ENCODE results near the gene ANKRD36. TPM values are rescaled to one million over a fixed set of nuclear protein-coding genes. Genes with fewer than 3 reads are reported as not detected.
"Not testable (repeated sequence)": the region's sequence is repeated elsewhere in the genome, so short reads cannot be mapped to it uniquely, and the experiment has no call there.

The ANKRD36 gene
- total and polyA plus RNA-seq, 2 donors (not counting 1 experiment from before 2014, with no cell fraction given) = 5.4 to 76.6 TPM

- no CpG with 5 or more reads among the region's 2 CpGs for WGBS (ENCODE audit: insufficient coverage)
- not testable (repeated sequence) for H3K9me3 Mint-ChIP-seq (ENCODE audit: insufficient read depth); H3K79me2 ChIP-seq (ENCODE audit: control insufficient read depth, insufficient read depth, low read length)
These were observed 16.1 kb downstream of the ANKRD36 start for GRCh38 chr2:97129090-97129489.

GRCh38 chr2:97144016-97144415 is 31.1 kb downstream of the ANKRD36 start:
- ATAC-seq (ENCODE audit: low read depth); H3K4me2 ChIP-seq (replicated peaks; ENCODE audit: low read depth, low read length, poor library complexity, severe bottlenecking); H3K4me3 ChIP-seq (ENCODE audit: control extremely low read depth in 1 of 5, extremely low read depth in 1 of 5, insufficient read depth in 1 of 5, low read depth in 2 of 5, low read length in 4 of 5); H3K27me3 ChIP-seq (replicated peaks in 1 of 4; ENCODE audit: control extremely low read depth in 1 of 4, control insufficient read depth in 3 of 4, insufficient read depth in 4 of 4, low read length in 3 of 4); H3K9me3 Mint-ChIP-seq (ENCODE audit: insufficient read depth); H2AFZ ChIP-seq (ENCODE audit: insufficient read depth, low read depth, low read length, poor library complexity, severe bottlenecking); H3K27me3 Mint-ChIP-seq; H3K9ac ChIP-seq (ENCODE audit: low read length); H3K79me2 ChIP-seq (ENCODE audit: control insufficient read depth, insufficient read depth, low read length); H3K9me3 ChIP-seq (ENCODE audit: control extremely low read depth in 1 of 3, control insufficient read depth in 2 of 3, insufficient read depth in 1 of 3, low read length in 2 of 3); CTCF ChIA-PET; DNase-seq; intact Hi-C loops (cut with micrococcal nuclease); H3K36me3 ChIP-seq (replicated peaks in 1 of 2; ENCODE audit: control extremely low read depth in 1 of 2, control insufficient read depth in 1 of 2, extremely low read depth in 1 of 2, insufficient read depth in 2 of 2, low read length in 1 of 2); POLR2A ChIA-PET; H3K27ac Mint-ChIP-seq; H3K4me1 Mint-ChIP-seq; H3K27ac ChIP-seq (ENCODE audit: low read length in 2 of 2); H3K4me3 Mint-ChIP-seq; H4K20me1 ChIP-seq (ENCODE audit: control insufficient read depth, insufficient read depth, low read length, poor library complexity, severe bottlenecking); H3K4me1 ChIP-seq (ENCODE audit: control insufficient read depth in 2 of 2, insufficient read depth in 2 of 2, low read length in 2 of 2): not testable (repeated sequence)
- no CpG with 5 or more reads among the region's 3 CpGs for WGBS (ENCODE audit: insufficient coverage)

More at GRCh38 chr2:97129090-97129489, 16.1 kb downstream of the ANKRD36 start:
- H3K9me3 ChIP-seq (ENCODE audit: control extremely low read depth in 1 of 3, control insufficient read depth in 2 of 3, insufficient read depth in 1 of 3, low read length in 2 of 3); intact Hi-C loops (cut with micrococcal nuclease); H3K36me3 ChIP-seq (replicated peaks in 1 of 2; ENCODE audit: control extremely low read depth in 1 of 2, control insufficient read depth in 1 of 2, extremely low read depth in 1 of 2, insufficient read depth in 2 of 2, low read length in 1 of 2); H2AFZ ChIP-seq (ENCODE audit: insufficient read depth, low read depth, low read length, poor library complexity, severe bottlenecking); H3K9ac ChIP-seq (ENCODE audit: low read length); H3K27me3 Mint-ChIP-seq; H3K4me2 ChIP-seq (replicated peaks; ENCODE audit: low read depth, low read length, poor library complexity, severe bottlenecking); POLR2A ChIA-PET; H3K4me3 ChIP-seq (ENCODE audit: control extremely low read depth in 1 of 5, extremely low read depth in 1 of 5, insufficient read depth in 1 of 5, low read depth in 2 of 5, low read length in 4 of 5); H3K4me1 Mint-ChIP-seq; ATAC-seq (ENCODE audit: low read depth); H3K27ac ChIP-seq (ENCODE audit: low read length in 2 of 2); H4K20me1 ChIP-seq (ENCODE audit: control insufficient read depth, insufficient read depth, low read length, poor library complexity, severe bottlenecking); CTCF ChIA-PET; DNase-seq; H3K4me1 ChIP-seq (ENCODE audit: control insufficient read depth in 2 of 2, insufficient read depth in 2 of 2, low read length in 2 of 2); H3K27me3 ChIP-seq (replicated peaks in 1 of 4; ENCODE audit: control extremely low read depth in 1 of 4, control insufficient read depth in 3 of 4, insufficient read depth in 4 of 4, low read length in 3 of 4); H3K4me3 Mint-ChIP-seq; H3K27ac Mint-ChIP-seq: not testable (repeated sequence)

GRCh38 chr2:97166548-97166947 is 53.6 kb downstream of the ANKRD36 start:
- no CpG with 5 or more reads among the region's 3 CpGs for WGBS (ENCODE audit: insufficient coverage)
- H3K27ac Mint-ChIP-seq; H3K79me2 ChIP-seq (ENCODE audit: control insufficient read depth, insufficient read depth, low read length); H3K9me3 Mint-ChIP-seq (ENCODE audit: insufficient read depth); CTCF ChIA-PET; DNase-seq; H3K36me3 ChIP-seq (replicated peaks in 1 of 2; ENCODE audit: control extremely low read depth in 1 of 2, control insufficient read depth in 1 of 2, extremely low read depth in 1 of 2, insufficient read depth in 2 of 2, low read length in 1 of 2); H3K4me1 ChIP-seq (ENCODE audit: control insufficient read depth in 2 of 2, insufficient read depth in 2 of 2, low read length in 2 of 2); ATAC-seq (ENCODE audit: low read depth); H3K9me3 ChIP-seq (ENCODE audit: control extremely low read depth in 1 of 3, control insufficient read depth in 2 of 3, insufficient read depth in 1 of 3, low read length in 2 of 3); H3K4me2 ChIP-seq (replicated peaks; ENCODE audit: low read depth, low read length, poor library complexity, severe bottlenecking); H3K27me3 ChIP-seq (replicated peaks in 1 of 4; ENCODE audit: control extremely low read depth in 1 of 4, control insufficient read depth in 3 of 4, insufficient read depth in 4 of 4, low read length in 3 of 4); H3K27me3 Mint-ChIP-seq; H3K9ac ChIP-seq (ENCODE audit: low read length); H3K4me1 Mint-ChIP-seq; intact Hi-C loops (cut with micrococcal nuclease); H2AFZ ChIP-seq (ENCODE audit: insufficient read depth, low read depth, low read length, poor library complexity, severe bottlenecking); H3K4me3 ChIP-seq (ENCODE audit: control extremely low read depth in 1 of 5, extremely low read depth in 1 of 5, insufficient read depth in 1 of 5, low read depth in 2 of 5, low read length in 4 of 5); H3K4me3 Mint-ChIP-seq; POLR2A ChIA-PET; H3K27ac ChIP-seq (ENCODE audit: low read length in 2 of 2); H4K20me1 ChIP-seq (ENCODE audit: control insufficient read depth, insufficient read depth, low read length, poor library complexity, severe bottlenecking): not testable (repeated sequence)

- H3K27me3 Mint-ChIP-seq, H3K4me3 Mint-ChIP-seq: not testable (repeated sequence)
These were observed 55.0 kb downstream of the ANKRD36 start for GRCh38 chr2:97167938-97168337.

More at GRCh38 chr2:97167938-97168337, 55.0 kb downstream of the ANKRD36 start:
- intact Hi-C loops (cut with micrococcal nuclease); H3K79me2 ChIP-seq (ENCODE audit: control insufficient read depth, insufficient read depth, low read length); H3K4me3 ChIP-seq (ENCODE audit: control extremely low read depth in 1 of 5, extremely low read depth in 1 of 5, insufficient read depth in 1 of 5, low read depth in 2 of 5, low read length in 4 of 5); H3K36me3 ChIP-seq (replicated peaks in 1 of 2; ENCODE audit: control extremely low read depth in 1 of 2, control insufficient read depth in 1 of 2, extremely low read depth in 1 of 2, insufficient read depth in 2 of 2, low read length in 1 of 2); H2AFZ ChIP-seq (ENCODE audit: insufficient read depth, low read depth, low read length, poor library complexity, severe bottlenecking); H3K27ac ChIP-seq (ENCODE audit: low read length in 2 of 2); POLR2A ChIA-PET; H3K27me3 ChIP-seq (replicated peaks in 1 of 4; ENCODE audit: control extremely low read depth in 1 of 4, control insufficient read depth in 3 of 4, insufficient read depth in 4 of 4, low read length in 3 of 4); H3K4me2 ChIP-seq (replicated peaks; ENCODE audit: low read depth, low read length, poor library complexity, severe bottlenecking); H3K9me3 ChIP-seq (ENCODE audit: control extremely low read depth in 1 of 3, control insufficient read depth in 2 of 3, insufficient read depth in 1 of 3, low read length in 2 of 3); H3K9me3 Mint-ChIP-seq (ENCODE audit: insufficient read depth); CTCF ChIA-PET; H3K9ac ChIP-seq (ENCODE audit: low read length); H3K27ac Mint-ChIP-seq; H3K4me1 Mint-ChIP-seq; H3K4me1 ChIP-seq (ENCODE audit: control insufficient read depth in 2 of 2, insufficient read depth in 2 of 2, low read length in 2 of 2); DNase-seq; H4K20me1 ChIP-seq (ENCODE audit: control insufficient read depth, insufficient read depth, low read length, poor library complexity, severe bottlenecking); ATAC-seq (ENCODE audit: low read depth): not testable (repeated sequence)
- no CpG with 5 or more reads among the region's 4 CpGs for WGBS (ENCODE audit: insufficient coverage)
